ENCODE data around the gene CREB3.

The CREB3 gene

DNA sequence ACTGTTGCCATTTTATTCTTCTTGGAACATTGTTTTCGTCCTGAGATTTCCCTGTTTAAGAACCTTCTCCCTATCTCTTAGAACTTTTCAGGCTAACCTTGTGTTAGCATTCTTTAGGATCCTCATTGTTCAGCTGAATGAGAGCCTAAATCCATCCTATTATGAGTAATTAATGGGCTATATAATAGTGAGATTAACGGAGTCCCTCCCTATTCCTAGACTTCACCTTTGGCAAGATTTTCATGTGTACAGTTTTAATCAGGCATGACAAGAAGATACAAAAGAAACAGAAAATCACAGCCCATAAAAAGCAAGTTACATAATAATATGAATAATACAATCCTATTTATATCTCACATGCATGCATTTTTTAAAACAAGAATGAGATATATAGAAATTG lies 30.7 kb downstream of the CREB3 start:
- H3K9me3 ChIP-seq (ENCODE audit: insufficient read depth, low read length, severe bottlenecking), result no peaks in the 10 kb centered on the region
- peaks cover 53% of the 10 kb centered on the region for H3K79me2 ChIP-seq (ENCODE audit: insufficient read depth, low read length)
- no peak overlapping the region for H3K27ac ChIP-seq (ENCODE audit: low read length)
- no peaks in the 10 kb centered on the region for H3K27me3 ChIP-seq (ENCODE audit: insufficient read depth, low read length, poor library complexity)
- no peak overlapping the region for H2AFZ ChIP-seq (ENCODE audit: low read depth, low read length)
- ATAC-seq (ENCODE audit: insufficient read depth, low read depth) (no peak), DNase-seq (no peak)
- peaks cover 3% of the 10 kb centered on the region; the same call in 1 of the 2 replicates for H3K36me3 ChIP-seq (ENCODE audit: insufficient read depth, low read length)
- H3K9ac ChIP-seq (ENCODE audit: low read depth, low read length), result no peak overlapping the region
- H3K4me2 ChIP-seq (ENCODE audit: insufficient read depth, low read length), result no peak overlapping the region
- no peak for TF ChIP-seq EZH2 (IDR thresholded peaks at IDR 0.05; ENCODE audit: borderline replicate concordance, low read depth, low read length, severe bottlenecking)
- TF ChIP-seq, protein P1, sequence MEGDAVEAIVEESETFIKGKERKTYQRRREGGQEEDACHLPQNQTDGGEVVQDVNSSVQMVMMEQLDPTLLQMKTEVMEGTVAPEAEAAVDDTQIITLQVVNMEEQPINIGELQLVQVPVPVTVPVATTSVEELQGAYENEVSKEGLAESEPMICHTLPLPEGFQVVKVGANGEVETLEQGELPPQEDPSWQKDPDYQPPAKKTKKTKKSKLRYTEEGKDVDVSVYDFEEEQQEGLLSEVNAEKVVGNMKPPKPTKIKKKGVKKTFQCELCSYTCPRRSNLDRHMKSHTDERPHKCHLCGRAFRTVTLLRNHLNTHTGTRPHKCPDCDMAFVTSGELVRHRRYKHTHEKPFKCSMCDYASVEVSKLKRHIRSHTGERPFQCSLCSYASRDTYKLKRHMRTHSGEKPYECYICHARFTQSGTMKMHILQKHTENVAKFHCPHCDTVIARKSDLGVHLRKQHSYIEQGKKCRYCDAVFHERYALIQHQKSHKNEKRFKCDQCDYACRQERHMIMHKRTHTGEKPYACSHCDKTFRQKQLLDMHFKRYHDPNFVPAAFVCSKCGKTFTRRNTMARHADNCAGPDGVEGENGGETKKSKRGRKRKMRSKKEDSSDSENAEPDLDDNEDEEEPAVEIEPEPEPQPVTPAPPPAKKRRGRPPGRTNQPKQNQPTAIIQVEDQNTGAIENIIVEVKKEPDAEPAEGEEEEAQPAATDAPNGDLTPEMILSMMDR (IDR thresholded peaks at IDR 0.05; ENCODE audit: borderline replicate concordance, extremely low read depth, low read length, poor library complexity, severe bottlenecking), result no peak
- H3K4me1 ChIP-seq (ENCODE audit: insufficient read depth, low read length), result peaks cover 5% of the 10 kb centered on the region
- H3K4me3 ChIP-seq (ENCODE audit: low read depth in 1 of 2, low read length in 2 of 2), result no peak overlapping the region
- peaks cover 4% of the 10 kb centered on the region; the same call in 1 of the 2 replicates for H4K20me1 ChIP-seq (ENCODE audit: insufficient read depth, low read length)

DNA sequence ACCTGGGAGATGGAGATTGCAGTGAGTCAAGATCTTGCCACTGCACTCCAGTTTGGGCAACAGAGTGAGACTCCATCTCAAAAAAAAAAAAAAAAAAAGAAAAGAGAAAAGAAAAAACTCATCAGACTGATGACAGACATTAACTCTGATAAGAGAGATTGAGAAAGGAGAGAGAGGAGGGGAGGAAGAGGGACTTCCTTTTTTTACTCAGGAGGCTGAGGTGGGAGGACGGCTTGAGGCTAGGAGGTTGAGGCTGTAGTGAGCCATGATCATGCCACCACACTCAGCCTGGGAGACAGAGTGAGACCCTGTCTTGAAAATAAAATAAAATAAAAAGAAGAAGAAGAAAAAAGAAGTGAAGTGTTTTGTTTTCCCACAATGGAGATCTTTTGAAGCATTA lies 31.3 kb downstream of the CREB3 start:
- TF ChIP-seq EZH2 (IDR thresholded peaks at IDR 0.05; ENCODE audit: borderline replicate concordance, low read depth, low read length, severe bottlenecking), result no peak
- TF ChIP-seq, protein P1 (IDR thresholded peaks at IDR 0.05; ENCODE audit: borderline replicate concordance, extremely low read depth, low read length, poor library complexity, severe bottlenecking), result no peak
- no peaks in the 10 kb centered on the region for H3K27me3 ChIP-seq (ENCODE audit: insufficient read depth, low read length, poor library complexity)
- DNase-seq (no peak), ATAC-seq (ENCODE audit: insufficient read depth, low read depth) (no peak)
- H2AFZ ChIP-seq (ENCODE audit: low read depth, low read length), result no peak overlapping the region
- H4K20me1 ChIP-seq (ENCODE audit: insufficient read depth, low read length), result peaks cover 4% of the 10 kb centered on the region; the same call in 1 of the 2 replicates
- H3K9ac ChIP-seq (ENCODE audit: low read depth, low read length), result no peak overlapping the region
- no peak overlapping the region for H3K4me3 ChIP-seq (ENCODE audit: low read depth in 1 of 2, low read length in 2 of 2)
- no peaks in the 10 kb centered on the region for H3K4me1 ChIP-seq (ENCODE audit: insufficient read depth, low read length)
- peaks cover 3% of the 10 kb centered on the region; the same call in 1 of the 2 replicates for H3K36me3 ChIP-seq (ENCODE audit: insufficient read depth, low read length)
- H3K27ac ChIP-seq (ENCODE audit: low read length), result no peak overlapping the region
- no peaks in the 10 kb centered on the region for H3K9me3 ChIP-seq (ENCODE audit: insufficient read depth, low read length, severe bottlenecking)
- H3K79me2 ChIP-seq (ENCODE audit: insufficient read depth, low read length), result peaks cover 49% of the 10 kb centered on the region
- H3K4me2 ChIP-seq (ENCODE audit: insufficient read depth, low read length), result no peak overlapping the region

DNA sequence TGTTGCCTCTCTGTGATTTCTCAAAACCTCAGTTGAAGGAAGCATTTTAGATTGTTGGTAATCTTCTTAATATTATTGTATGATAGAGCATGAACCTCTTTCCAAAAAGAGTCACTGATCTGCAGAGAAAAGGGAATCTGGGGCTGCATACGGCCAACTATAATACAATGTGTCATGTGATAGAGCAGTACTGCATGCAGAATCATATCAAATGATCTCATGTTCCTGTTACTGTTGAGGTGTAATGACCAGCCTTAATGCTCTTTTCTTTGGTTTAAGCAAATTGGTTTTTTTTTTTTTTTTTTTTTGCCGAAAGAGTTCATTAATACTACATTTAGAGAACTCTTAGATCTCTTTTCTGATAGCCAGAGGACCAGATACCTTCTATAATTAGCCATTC lies 34.5 kb downstream of the CREB3 start:
- H3K4me3 ChIP-seq (ENCODE audit: low read depth in 1 of 2, low read length in 2 of 2), result no peak overlapping the region
- no peak overlapping the region for H3K4me2 ChIP-seq (ENCODE audit: insufficient read depth, low read length)
- ATAC-seq (ENCODE audit: insufficient read depth, low read depth) (no peak), DNase-seq (no peak)
- no peak for TF ChIP-seq EZH2 (IDR thresholded peaks at IDR 0.05; ENCODE audit: borderline replicate concordance, low read depth, low read length, severe bottlenecking)
- TF ChIP-seq, protein P1 (IDR thresholded peaks at IDR 0.05; ENCODE audit: borderline replicate concordance, extremely low read depth, low read length, poor library complexity, severe bottlenecking), result no peak
- H3K27me3 ChIP-seq (ENCODE audit: insufficient read depth, low read length, poor library complexity), result no peaks in the 10 kb centered on the region
- peaks cover 3% of the 10 kb centered on the region for H4K20me1 ChIP-seq (ENCODE audit: insufficient read depth, low read length)
- no peak overlapping the region for H2AFZ ChIP-seq (ENCODE audit: low read depth, low read length)
- H3K36me3 ChIP-seq (ENCODE audit: insufficient read depth, low read length), result peaks cover 3% of the 10 kb centered on the region; the same call in 1 of the 2 replicates
- H3K27ac ChIP-seq (ENCODE audit: low read length), result no peak overlapping the region
- H3K79me2 ChIP-seq (ENCODE audit: insufficient read depth, low read length), result peaks cover 36% of the 10 kb centered on the region
- H3K9me3 ChIP-seq (ENCODE audit: insufficient read depth, low read length, severe bottlenecking), result no peaks in the 10 kb centered on the region
- H3K9ac ChIP-seq (ENCODE audit: low read depth, low read length), result no peak overlapping the region
- no peaks in the 10 kb centered on the region for H3K4me1 ChIP-seq (ENCODE audit: insufficient read depth, low read length)

DNA sequence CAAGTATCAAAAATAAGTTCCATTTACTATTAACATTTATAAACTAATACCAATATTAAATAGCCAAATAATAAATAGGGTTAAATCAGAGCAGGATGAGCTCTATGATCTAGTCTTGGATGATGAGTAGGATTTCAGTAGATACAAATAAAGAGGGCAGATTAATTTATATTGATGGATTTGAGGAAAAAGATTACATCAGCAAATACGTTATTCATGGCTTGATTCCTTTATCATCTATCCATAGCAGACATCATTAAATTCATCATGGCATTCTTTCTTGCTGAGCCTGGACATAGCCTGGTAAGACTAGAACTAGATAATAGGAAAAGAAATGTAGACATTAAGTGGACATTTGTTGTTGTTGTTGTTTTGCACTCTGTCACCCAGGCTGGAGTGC lies 35.0 kb downstream of the CREB3 start:
- Histone ChIP-seq H3K79me2 (ENCODE audit: insufficient read depth, low read length) (peaks cover 37% of the 10 kb centered on the region), H3K4me1 (ENCODE audit: insufficient read depth, low read length) (no peaks in the 10 kb centered on the region), H3K36me3 (ENCODE audit: insufficient read depth, low read length) (peaks cover 5% of the 10 kb centered on the region; the same call in 1 of the 2 replicates), H4K20me1 (ENCODE audit: insufficient read depth, low read length) (peaks cover 3% of the 10 kb centered on the region), H3K4me3 (ENCODE audit: low read depth in 1 of 2, low read length in 2 of 2) (no peak overlapping the region), H3K27me3 (ENCODE audit: insufficient read depth, low read length, poor library complexity) (no peaks in the 10 kb centered on the region), H3K9ac (ENCODE audit: low read depth, low read length) (no peak overlapping the region), H2AFZ (ENCODE audit: low read depth, low read length) (no peak overlapping the region), H3K4me2 (ENCODE audit: insufficient read depth, low read length) (no peak overlapping the region), H3K27ac (ENCODE audit: low read length) (no peak overlapping the region), H3K9me3 (ENCODE audit: insufficient read depth, low read length, severe bottlenecking) (no peaks in the 10 kb centered on the region)
- no peak for ATAC-seq (ENCODE audit: insufficient read depth, low read depth)
- DNase-seq, result no peak
- no peak for TF ChIP-seq EZH2 (IDR thresholded peaks at IDR 0.05; ENCODE audit: borderline replicate concordance, low read depth, low read length, severe bottlenecking)
- TF ChIP-seq, protein P1 (IDR thresholded peaks at IDR 0.05; ENCODE audit: borderline replicate concordance, extremely low read depth, low read length, poor library complexity, severe bottlenecking), result no peak

Measured in DND-41 (cell line).